Testis (tissue), 3 donors: ENCODE results near the gene DLG2. TPM values are rescaled to one million over a fixed set of nuclear protein-coding genes. Genes with fewer than 3 reads are reported as not detected.

Source experiments
- DNase-seq: peaks from one replicate; pipeline ENCODE4 v3.0.0-alpha.2; 2019
- H3K27ac ChIP-seq, 2 donors: fragments of 200-600 bp; sonication (generic); one replicate each; pipeline ENCODE4 v1.5.1; 2019
- H3K27me3 ChIP-seq: fragments of 200-600 bp; sonication (generic); one replicate; pipeline ENCODE4 v1.5.1; 2019
- H3K36me3 ChIP-seq: fragments of 200-600 bp; sonication (generic); one replicate; pipeline ENCODE4 v1.5.1; 2017; ENCODE audit warnings: low read depth; ENCODE audit errors: missing control alignments
- H3K4me1 ChIP-seq: fragments of 200-600 bp; sonication (generic); one replicate; pipeline ENCODE4 v1.5.1; 2019
- H3K4me3 ChIP-seq, 2 donors: fragments of 200-600 bp; sonication (generic); one replicate each; pipeline ENCODE4 v1.5.1; 2017 to 2019
- H3K9me3 ChIP-seq: fragments of 200-600 bp; sonication (generic); one replicate; pipeline ENCODE4 v1.5.1; 2017
- POLR2A ChIP-seq: fragments of 450-650 bp; IDR thresholded peaks from one replicate; pipeline ENCODE4 v1.6.1; 2017; ENCODE audit warnings: antibody characterized with exemption, mild to moderate bottlenecking, moderate library complexity
- WGBS, 2 donors: methylation state at CpG; one replicate each; pipeline ENCODE4 v1.1.5; 2018; 5-methylcytosine and 5-hydroxymethylcytosine counted together
- intact Hi-C: fragments of 100-400 bp; cut with DNase I; formaldehyde crosslinking; loops from one replicate; pipeline ENCODE4 v1.15.1; 2023; ENCODE audit warnings: low total_unique reads
- polyA plus RNA-seq: library from polyadenylated mRNA; stranded (reverse); fragments of 350-450 nt; fragmentation: Illumina TruSeq; extraction: RNeasy Lipid Tissue Mini Kit (QIAGEN cat#74804); gene quantifications from one replicate; pipeline ENCODE4 v1.2.3, GENCODE V29; 2014; ENCODE audit warnings: low read depth, low replicate concordance; ENCODE audit not compliant: insufficient read depth
- total RNA-seq, 2 donors: library from RNA; depleted of rRNA; stranded (reverse); fragments of >200 nt; gene quantifications; one replicate each; pipeline ENCODE4 v1.2.3, GENCODE V29; 2016
- TF ChIP-seq, protein P1 (sequence below), 3 experiments: fragments of 450-650 bp in 2 of 3; fragments of 200-600 bp in 1 of 3; sonication (generic) in 1 of 3; IDR thresholded peaks; one replicate each; pipeline ENCODE4 v1.5.1; 2016 to 2019; ENCODE audit warnings: antibody characterized with exemption in 3 of 3, mild to moderate bottlenecking in 2 of 3, moderate library complexity in 1 of 3

The DLG2 gene
- total and polyA plus RNA-seq, 3 donors from 2014 or later = 13.8 to 23.0 (median 14.1) TPM

DNA sequence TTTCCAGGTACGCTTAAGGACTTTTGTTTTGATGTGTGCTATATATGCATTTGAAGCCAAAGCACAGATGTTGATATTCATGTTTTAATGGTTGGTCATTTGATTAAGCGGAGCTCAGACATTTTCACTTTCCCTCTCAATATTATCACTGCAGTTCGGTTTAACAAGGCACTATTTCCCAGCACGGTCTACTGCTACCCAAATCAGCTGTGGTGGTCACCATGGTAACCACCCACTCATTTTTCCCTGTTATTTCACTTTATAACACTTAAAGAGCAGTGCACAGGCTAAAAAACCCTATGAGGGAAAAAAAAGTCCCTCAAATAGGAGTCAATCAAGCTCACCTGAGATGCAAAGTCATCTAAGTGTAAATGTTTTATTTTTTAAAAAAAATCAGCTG, 1901.4 kb downstream of the DLG2 start:
- intact Hi-C loops = no loop called here
- WGBS, 2 donors = 32 to 37% methylated on average over 4 of the region's 4 CpGs
- H3K9me3 ChIP-seq = no peaks in the 10 kb centered on the region
- no peak overlapping the region for H3K4me3 ChIP-seq
- no peaks in the 10 kb centered on the region for H3K27me3 ChIP-seq
- no peaks in the 10 kb centered on the region for H3K36me3 ChIP-seq
- TF ChIP-seq POLR2A = no peak
- TF ChIP-seq, protein P1, sequence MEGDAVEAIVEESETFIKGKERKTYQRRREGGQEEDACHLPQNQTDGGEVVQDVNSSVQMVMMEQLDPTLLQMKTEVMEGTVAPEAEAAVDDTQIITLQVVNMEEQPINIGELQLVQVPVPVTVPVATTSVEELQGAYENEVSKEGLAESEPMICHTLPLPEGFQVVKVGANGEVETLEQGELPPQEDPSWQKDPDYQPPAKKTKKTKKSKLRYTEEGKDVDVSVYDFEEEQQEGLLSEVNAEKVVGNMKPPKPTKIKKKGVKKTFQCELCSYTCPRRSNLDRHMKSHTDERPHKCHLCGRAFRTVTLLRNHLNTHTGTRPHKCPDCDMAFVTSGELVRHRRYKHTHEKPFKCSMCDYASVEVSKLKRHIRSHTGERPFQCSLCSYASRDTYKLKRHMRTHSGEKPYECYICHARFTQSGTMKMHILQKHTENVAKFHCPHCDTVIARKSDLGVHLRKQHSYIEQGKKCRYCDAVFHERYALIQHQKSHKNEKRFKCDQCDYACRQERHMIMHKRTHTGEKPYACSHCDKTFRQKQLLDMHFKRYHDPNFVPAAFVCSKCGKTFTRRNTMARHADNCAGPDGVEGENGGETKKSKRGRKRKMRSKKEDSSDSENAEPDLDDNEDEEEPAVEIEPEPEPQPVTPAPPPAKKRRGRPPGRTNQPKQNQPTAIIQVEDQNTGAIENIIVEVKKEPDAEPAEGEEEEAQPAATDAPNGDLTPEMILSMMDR (IDR thresholded peaks at IDR 0.05) = no peak
- DNase-seq = no peak
- H3K4me1 ChIP-seq = peaks cover 5% of the 10 kb centered on the region
- H3K27ac ChIP-seq = no peak overlapping the region

DNA sequence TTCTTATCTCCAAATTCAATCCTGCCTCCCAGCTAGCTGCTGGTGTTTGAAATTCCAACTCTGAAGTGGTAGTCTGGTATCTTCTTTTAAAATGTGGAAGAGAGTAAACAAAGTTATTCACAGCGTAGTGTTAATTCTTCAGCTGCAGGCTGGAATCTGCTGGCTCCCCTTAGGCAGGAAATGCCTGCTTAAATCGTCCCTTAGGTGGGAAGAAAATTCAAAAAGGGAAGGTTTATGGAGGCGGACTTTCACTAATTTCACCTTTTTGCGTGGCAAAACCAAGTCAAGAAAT, 1901.9 kb downstream of the DLG2 start:
- H3K4me1 ChIP-seq = peaks cover 5% of the 10 kb centered on the region
- 20 to 32% methylated on average over 4 of the region's 4 CpGs for WGBS, 2 donors
- H3K27ac ChIP-seq = no peak overlapping the region
- no peaks in the 10 kb centered on the region for H3K27me3 ChIP-seq
- no peak for DNase-seq
- TF ChIP-seq, protein P1 (IDR thresholded peaks at IDR 0.05) = no peak
- no peak for TF ChIP-seq POLR2A
- H3K4me3 ChIP-seq = peak overlapping the region in 1 of 2 donors; percentile 12
- H3K36me3 ChIP-seq = no peaks in the 10 kb centered on the region
- intact Hi-C loops = no loop called here
- H3K9me3 ChIP-seq = no peaks in the 10 kb centered on the region

DNA sequence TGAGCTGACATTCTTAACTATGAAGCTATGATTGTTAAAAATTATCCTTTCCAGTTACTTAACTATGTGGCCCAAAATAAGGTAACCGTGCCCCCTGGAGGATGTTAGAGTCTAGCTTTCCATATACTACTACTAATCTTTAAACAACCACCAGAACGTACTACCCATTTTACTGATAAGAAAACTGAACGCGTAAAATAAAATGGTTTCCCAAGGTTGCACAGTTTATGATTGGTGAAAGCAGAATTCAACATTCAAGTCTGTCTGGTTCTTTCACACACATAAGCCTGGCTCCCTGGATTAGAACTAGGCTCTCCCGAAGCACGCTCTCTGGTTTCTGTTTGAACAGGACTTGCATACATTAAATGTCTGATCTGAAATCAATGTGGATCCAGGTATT, 1903.1 kb downstream of the DLG2 start:
- no peak overlapping the region for H3K27ac ChIP-seq
- DNase-seq = peak; percentile 69
- H3K4me1 ChIP-seq = peaks cover 5% of the 10 kb centered on the region
- no peaks in the 10 kb centered on the region for H3K36me3 ChIP-seq
- H3K27me3 ChIP-seq = no peaks in the 10 kb centered on the region
- TF ChIP-seq POLR2A = no peak
- TF ChIP-seq, protein P1 (IDR thresholded peaks at IDR 0.05) = no peak
- H3K9me3 ChIP-seq = no peaks in the 10 kb centered on the region
- intact Hi-C loops = no loop called here
- WGBS, 2 donors = 30 to 40% methylated on average over 6 of the region's 6 CpGs
- peak overlapping the region; percentile 11 to 13 for H3K4me3 ChIP-seq

DNA sequence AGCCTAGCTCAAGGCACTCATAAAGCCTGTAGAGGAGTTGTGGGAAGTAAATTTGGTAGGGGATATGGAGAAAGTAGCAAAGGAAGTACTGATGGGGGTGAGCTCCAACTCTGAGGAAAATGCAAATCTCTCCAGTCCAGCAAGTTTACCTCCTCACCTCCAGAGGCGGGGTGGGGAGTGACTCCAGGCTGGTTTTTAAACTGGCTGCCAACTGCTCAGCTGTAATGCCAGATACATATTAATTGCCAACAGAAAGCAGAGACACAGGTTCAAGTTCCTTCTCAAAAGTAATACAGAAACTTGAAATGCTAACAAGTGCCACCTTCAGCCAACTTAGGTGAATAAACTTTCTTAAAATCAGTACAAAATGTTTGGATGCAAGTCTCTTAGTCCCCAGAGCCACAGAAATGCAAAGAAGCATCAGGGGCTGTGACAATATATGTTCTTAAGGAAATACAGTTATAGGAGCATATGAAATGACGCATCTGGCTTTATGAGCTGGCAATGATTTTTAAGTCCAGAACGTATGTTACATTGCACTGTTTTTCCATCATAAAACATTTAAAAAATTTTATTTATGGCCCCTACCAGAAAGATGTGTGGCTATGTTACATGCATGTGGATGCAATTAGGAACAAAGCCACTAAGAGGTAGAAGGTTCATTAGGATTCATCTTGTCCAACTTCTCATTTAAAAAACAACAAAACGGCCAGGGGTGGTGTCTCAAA, 1904.6 kb downstream of the DLG2 start:
- no peak overlapping the region for H3K27ac ChIP-seq
- no peaks in the 10 kb centered on the region for H3K27me3 ChIP-seq
- H3K4me1 ChIP-seq = peaks cover 5% of the 10 kb centered on the region
- intact Hi-C loops = no loop called here
- TF ChIP-seq, protein P1 (IDR thresholded peaks at IDR 0.05) = no peak
- TF ChIP-seq POLR2A = no peak
- WGBS, 2 donors = 84 to 87% methylated on average over 4 of the region's 4 CpGs
- no peaks in the 10 kb centered on the region for H3K36me3 ChIP-seq
- no peak for DNase-seq
- H3K4me3 ChIP-seq = no peak overlapping the region
- H3K9me3 ChIP-seq = no peaks in the 10 kb centered on the region

DNA sequence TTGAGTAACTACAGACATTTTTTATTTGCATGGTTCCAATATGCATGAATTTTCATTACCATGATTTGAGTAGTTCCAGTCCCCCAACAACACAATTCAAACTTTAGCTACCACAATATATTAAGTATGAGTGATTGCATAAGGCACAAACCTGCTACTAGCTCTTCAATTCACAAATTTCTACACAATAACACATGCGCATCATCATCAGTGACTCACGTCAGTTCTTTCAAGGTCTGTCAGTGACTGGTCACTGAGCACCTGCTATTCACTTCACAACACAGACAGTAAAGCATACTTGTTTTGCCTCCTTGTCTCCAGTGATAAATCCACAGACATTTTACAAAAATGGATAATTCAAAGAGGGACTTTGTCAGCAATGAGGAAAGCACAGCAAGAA, 1905.9 kb downstream of the DLG2 start:
- Histone ChIP-seq H3K4me3 (no peak overlapping the region), H3K27me3 (no peaks in the 10 kb centered on the region), H3K36me3 (no peaks in the 10 kb centered on the region), H3K4me1 (peaks cover 5% of the 10 kb centered on the region), H3K9me3 (no peaks in the 10 kb centered on the region), H3K27ac (no peak overlapping the region)
- no peak for DNase-seq
- no peak for TF ChIP-seq POLR2A
- TF ChIP-seq, protein P1 (IDR thresholded peaks at IDR 0.05) = no peak
- WGBS, 2 donors = 79 to 84% methylated on average over 2 of the region's 2 CpGs
- intact Hi-C loops = no loop called here
